ENCODE results near the gene NGDN. TPM values are rescaled to one million over a fixed set of nuclear protein-coding genes. Genes with fewer than 3 reads are reported as not detected.

NGDN gene
- total RNA-seq, 1 donor from 2014 or later, result 67.4 TPM

GRCh38 chr14:23445773-23446172 lies 23.7 kb upstream of the NGDN start:
- Mint-ChIP-seq H3K27ac (no peak overlapping the region), H3K4me1 (no peaks in the 10 kb centered on the region), H3K4me3 (no peak overlapping the region), H3K36me3 (ENCODE audit: low read depth) (no peaks in the 10 kb centered on the region), H3K27me3 (peaks cover 15% of the 10 kb centered on the region), H3K9me3 (no peaks in the 10 kb centered on the region)
- POLR2A ChIA-PET, result no interaction called here
- no peak for TF ChIP-seq CTCF (IDR thresholded peaks at IDR 0.05)
- intact Hi-C loops (cut with micrococcal nuclease), result no loop called here
- DNase-seq (no peak), ATAC-seq (ENCODE audit: low read depth) (no peak)
- CTCF ChIA-PET, result no interaction called here

GRCh38 chr14:23446291-23446851 lies 23.1 kb upstream of the NGDN start:
- CTCF ChIA-PET, result no interaction called here
- H3K4me1 Mint-ChIP-seq, result no peaks in the 10 kb centered on the region

DNA sequence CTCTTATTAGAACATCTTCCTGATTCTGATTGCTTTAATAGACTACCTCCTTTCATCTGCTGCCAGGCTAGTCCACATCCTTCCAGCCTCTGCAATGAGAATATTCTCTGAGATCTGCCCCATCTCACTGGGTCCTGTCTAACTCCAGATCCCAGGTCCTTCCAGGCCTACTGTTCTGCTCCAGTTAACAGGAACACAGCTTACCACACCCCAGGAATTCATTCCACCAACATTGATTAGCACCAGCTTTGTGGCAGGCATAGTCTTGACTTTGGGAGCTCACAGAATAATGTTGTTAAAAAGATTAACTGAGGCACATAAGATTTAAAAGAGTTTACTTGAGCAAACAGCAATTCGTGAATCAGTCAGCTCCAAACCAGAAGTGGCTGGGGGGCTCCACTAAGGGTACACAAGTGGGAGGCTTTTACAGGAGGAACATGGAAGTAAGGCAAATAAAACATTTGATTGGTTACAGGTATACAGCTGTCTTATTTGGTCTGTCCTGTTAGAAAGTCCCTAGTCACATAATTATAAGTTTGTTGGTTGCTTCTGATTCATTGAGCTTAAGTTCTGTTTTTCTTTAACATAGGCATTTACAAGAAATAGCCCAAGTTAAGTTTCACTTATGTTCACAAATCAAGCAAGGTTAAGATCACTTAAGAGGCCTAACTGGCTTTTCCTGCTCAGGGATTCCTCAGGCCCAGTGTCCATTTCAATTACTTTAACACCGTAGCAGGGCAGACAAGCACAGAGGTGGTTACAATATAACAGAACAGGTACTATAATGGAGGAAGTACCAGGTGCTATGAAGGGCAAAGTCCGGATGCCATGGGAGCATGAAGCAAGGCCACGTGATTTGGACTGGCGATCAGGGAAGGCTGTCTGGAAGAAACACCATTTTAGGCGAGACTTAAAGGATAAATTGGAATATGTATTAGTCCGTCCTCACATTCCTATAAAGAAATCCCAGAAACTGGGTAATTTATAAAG lies 21.8 kb upstream of the NGDN start:
- intact Hi-C loops (cut with micrococcal nuclease), result no loop called here
- Mint-ChIP-seq H3K36me3 (ENCODE audit: low read depth) (no peaks in the 10 kb centered on the region), H3K4me3 (no peak overlapping the region), H3K9me3 (no peaks in the 10 kb centered on the region), H3K4me1 (no peaks in the 10 kb centered on the region), H3K27me3 (peaks cover 13% of the 10 kb centered on the region), H3K27ac (no peak overlapping the region)
- CTCF ChIA-PET, result no interaction called here
- no peak for DNase-seq
- POLR2A ChIA-PET, result no interaction called here
- no peak for TF ChIP-seq CTCF (IDR thresholded peaks at IDR 0.05)
- no peak for ATAC-seq (ENCODE audit: low read depth)

More at GRCh38 chr14:23446291-23446851, 23.1 kb upstream of the NGDN start:
- DNase-seq (no peak), ATAC-seq (ENCODE audit: low read depth) (no peak)
- no peaks in the 10 kb centered on the region for H3K9me3 Mint-ChIP-seq
- intact Hi-C loops (cut with micrococcal nuclease), result no loop called here
- no peak overlapping the region for H3K4me3 Mint-ChIP-seq
- no peaks in the 10 kb centered on the region for H3K36me3 Mint-ChIP-seq (ENCODE audit: low read depth)
- H3K27me3 Mint-ChIP-seq, result peaks cover 17% of the 10 kb centered on the region
- H3K27ac Mint-ChIP-seq, result no peak overlapping the region
- TF ChIP-seq CTCF (IDR thresholded peaks at IDR 0.05), result no peak
- POLR2A ChIA-PET, result no interaction called here

- ChIA-PET POLR2A (no interaction called here), CTCF (no interaction called here)
- Mint-ChIP-seq H3K27me3 (peaks cover 24% of the 10 kb centered on the region), H3K4me1 (no peaks in the 10 kb centered on the region), H3K36me3 (ENCODE audit: low read depth) (no peaks in the 10 kb centered on the region), H3K4me3 (no peak overlapping the region), H3K9me3 (no peaks in the 10 kb centered on the region), H3K27ac (no peak overlapping the region)
- no peak for TF ChIP-seq CTCF (IDR thresholded peaks at IDR 0.05)
- intact Hi-C loops (cut with micrococcal nuclease), result no loop called here
- ATAC-seq (ENCODE audit: low read depth) (no peak), DNase-seq (no peak)
Measured at GRCh38 chr14:23449314-23449713, 20.2 kb upstream of the NGDN start.

- Mint-ChIP-seq H3K4me1 (no peaks in the 10 kb centered on the region), H3K27ac (no peak overlapping the region), H3K9me3 (no peaks in the 10 kb centered on the region), H3K27me3 (peaks cover 30% of the 10 kb centered on the region), H3K4me3 (no peak overlapping the region), H3K36me3 (ENCODE audit: low read depth) (no peaks in the 10 kb centered on the region)
- ChIA-PET CTCF (no interaction called here), POLR2A (no interaction called here)
- ATAC-seq (ENCODE audit: low read depth), result no peak
- DNase-seq, result no peak
- intact Hi-C loops (cut with micrococcal nuclease), result no loop called here
- TF ChIP-seq CTCF (IDR thresholded peaks at IDR 0.05), result no peak
Measured at GRCh38 chr14:23450379-23450778, 19.1 kb upstream of the NGDN start.

Measured in activated B cell treated with CpG ODN at 0.5 μM for 24 hours (primary cell).